Esophagus squamous epithelium (tissue), 5 donors: Measurements from ENCODE around the gene SMAGP. TPM values are rescaled to one million over a fixed set of nuclear protein-coding genes. Genes with fewer than 3 reads are reported as not detected.

Experiments used
- DNase-seq: peaks from one replicate; lab custom pipeline; 2025; lab: John Stamatoyannopoulos, UW
- H3K27ac ChIP-seq, 4 donors: fragments of 200-600 bp; sonication (generic); one replicate each; pipeline ENCODE4 v1.5.1; 2016 to 2019; ENCODE audit warnings: mild to moderate bottlenecking in 1 of 4
- H3K27me3 ChIP-seq, 4 donors: fragments of 200-600 bp; sonication (generic); 1 replicate in 3 of 4; 2 replicates in 1 of 4; pipeline versions ENCODE4 v1.5.1 to v1.6.0; 2017 to 2021; ENCODE audit warnings: antibody characterized with exemption in 1 of 4
- H3K36me3 ChIP-seq, 3 donors: fragments of 200-600 bp; sonication (generic); one replicate each; pipeline ENCODE4 v1.5.1; 2016 to 2019
- H3K4me1 ChIP-seq, 3 donors: fragments of 200-600 bp; sonication (generic); one replicate each; pipeline ENCODE4 v1.5.1; 2017 to 2019
- H3K4me3 ChIP-seq, 4 donors: fragments of 200-600 bp; sonication (generic); 1 replicate in 3 of 4; 2 replicates in 1 of 4; pipeline ENCODE4 v1.5.1; 2016 to 2019; ENCODE audit warnings: mild to moderate bottlenecking in 2 of 4, moderate library complexity in 1 of 4
- H3K9me3 ChIP-seq, 3 donors: fragments of 200-600 bp; sonication (generic); one replicate each; pipeline ENCODE4 v1.5.1; 2016 to 2019
- POLR2A ChIP-seq, 4 donors: fragments of 450-650 bp; IDR thresholded peaks; one replicate each; pipeline ENCODE4 v1.6.1; 2017; ENCODE audit warnings: antibody characterized with exemption in 4 of 4, mild to moderate bottlenecking in 4 of 4, moderate library complexity in 3 of 4
- WGBS, 2 donors: methylation state at CpG; one replicate each; pipeline ENCODE4 v1.1.5; 2018; 5-methylcytosine and 5-hydroxymethylcytosine counted together
- intact Hi-C: fragments of 100-400 bp; cut with DNase I; formaldehyde crosslinking; loops from one replicate; pipeline ENCODE4 v1.15.0; 2022
- total RNA-seq, 4 donors: library from RNA; depleted of rRNA; stranded (reverse); fragments of >200 nt; gene quantifications; one replicate each; pipeline ENCODE4 v1.1.0, GENCODE V29; 2016
- TF ChIP-seq, protein P1 (sequence below), 6 experiments: fragments of 450-650 bp in 4 of 6; fragments of 200-600 bp in 2 of 6; sonication (generic) in 2 of 6; IDR thresholded peaks; one replicate each; pipeline ENCODE4 v1.5.1; 2016 to 2019; ENCODE audit warnings: antibody characterized with exemption in 6 of 6, mild to moderate bottlenecking in 4 of 6, moderate library complexity in 4 of 6
- donor health status: DM: yes; HTN: yes; CAD: no.

SMAGP gene
- total RNA-seq, 4 donors from 2014 or later, result 97.8 to 169 (median 124) TPM

DNA sequence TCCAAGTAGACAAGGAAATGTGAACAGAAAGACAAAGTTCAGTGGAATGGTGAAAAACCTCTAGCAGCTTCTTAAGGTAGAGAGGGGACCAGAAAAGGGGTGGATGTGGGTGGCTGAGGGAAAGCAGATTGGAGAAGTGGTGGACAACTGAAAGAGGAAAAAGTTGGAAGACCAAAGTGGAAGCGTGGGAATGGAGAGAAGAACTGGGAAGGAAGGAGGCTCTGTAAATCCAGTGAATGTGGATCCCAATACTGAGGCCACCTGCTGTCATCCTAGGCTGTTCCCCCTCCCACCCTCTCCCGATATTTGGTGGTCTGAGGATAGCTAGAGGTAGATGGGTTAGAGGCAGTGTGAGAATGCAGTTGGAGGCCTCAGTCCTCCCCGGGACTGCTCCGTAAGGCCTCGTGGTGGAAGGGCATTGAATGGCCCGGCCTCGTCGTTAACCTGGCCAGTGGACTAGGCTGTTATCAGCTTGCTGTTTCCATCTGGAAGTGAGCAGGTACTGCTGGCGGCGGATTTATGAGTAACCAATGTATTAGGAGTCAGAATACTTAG is 51.5 kb downstream of the SMAGP start:
- DNase-seq, result no peak
- H3K9me3 ChIP-seq, result no peaks in the 10 kb centered on the region
- H3K4me1 ChIP-seq, result peaks cover 8 to 30% (median 10%) of the 10 kb centered on the region in 3 donors
- intact Hi-C loops, result no loop called here
- H3K27me3 ChIP-seq, result no peaks in the 10 kb centered on the region
- H3K27ac ChIP-seq, result peak overlapping the region; percentile 91 to 98 (median 95)
- TF ChIP-seq, protein P1, sequence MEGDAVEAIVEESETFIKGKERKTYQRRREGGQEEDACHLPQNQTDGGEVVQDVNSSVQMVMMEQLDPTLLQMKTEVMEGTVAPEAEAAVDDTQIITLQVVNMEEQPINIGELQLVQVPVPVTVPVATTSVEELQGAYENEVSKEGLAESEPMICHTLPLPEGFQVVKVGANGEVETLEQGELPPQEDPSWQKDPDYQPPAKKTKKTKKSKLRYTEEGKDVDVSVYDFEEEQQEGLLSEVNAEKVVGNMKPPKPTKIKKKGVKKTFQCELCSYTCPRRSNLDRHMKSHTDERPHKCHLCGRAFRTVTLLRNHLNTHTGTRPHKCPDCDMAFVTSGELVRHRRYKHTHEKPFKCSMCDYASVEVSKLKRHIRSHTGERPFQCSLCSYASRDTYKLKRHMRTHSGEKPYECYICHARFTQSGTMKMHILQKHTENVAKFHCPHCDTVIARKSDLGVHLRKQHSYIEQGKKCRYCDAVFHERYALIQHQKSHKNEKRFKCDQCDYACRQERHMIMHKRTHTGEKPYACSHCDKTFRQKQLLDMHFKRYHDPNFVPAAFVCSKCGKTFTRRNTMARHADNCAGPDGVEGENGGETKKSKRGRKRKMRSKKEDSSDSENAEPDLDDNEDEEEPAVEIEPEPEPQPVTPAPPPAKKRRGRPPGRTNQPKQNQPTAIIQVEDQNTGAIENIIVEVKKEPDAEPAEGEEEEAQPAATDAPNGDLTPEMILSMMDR (IDR thresholded peaks at IDR 0.05), result no peak
- no peak for TF ChIP-seq POLR2A (IDR thresholded peaks at IDR 0.05)
- peak overlapping the region; percentile 74 to 98 (median 92) for H3K4me3 ChIP-seq
- WGBS, 2 donors, result 65 to 66% methylated on average over 10 of the region's 10 CpGs
- H3K36me3 ChIP-seq, result no peaks in the 10 kb centered on the region

DNA sequence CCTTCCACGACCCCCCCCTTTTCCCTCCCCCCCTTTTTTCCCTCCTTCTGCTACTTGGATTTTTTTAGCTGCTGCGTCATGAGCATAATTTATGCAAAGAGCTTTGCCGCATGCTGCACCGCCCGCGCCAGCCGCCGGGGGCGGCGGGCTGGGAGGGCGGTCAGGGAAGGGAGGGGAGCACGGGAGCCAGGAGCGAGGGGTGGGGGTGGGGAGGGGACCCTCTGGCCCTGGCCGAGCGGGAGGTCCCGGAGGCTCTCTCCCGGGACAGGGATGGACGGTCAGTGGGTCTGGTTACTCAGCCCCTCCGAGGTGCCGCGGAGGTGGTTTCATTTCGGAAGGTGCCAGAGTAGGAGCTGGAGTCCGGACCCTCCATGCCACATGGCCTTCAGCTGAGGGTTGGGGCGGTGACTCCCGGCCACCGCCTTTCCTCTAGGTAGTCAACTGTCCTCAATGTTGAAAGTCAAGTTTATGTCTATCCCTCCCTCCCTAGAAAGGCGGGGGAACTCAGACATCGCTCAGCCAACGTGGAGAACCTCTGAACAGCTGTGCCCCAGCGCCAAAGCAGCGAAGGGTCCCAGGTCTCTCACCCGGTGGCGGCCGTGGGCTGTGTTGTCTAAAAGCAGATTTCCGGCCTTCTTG is 52.1 kb downstream of the SMAGP start, which contains the start of gene POU6F1:
POU6F1 (minus strand) TSS at position 95 of the 639 bp plus-strand sequence. CDS start 11,226 bp downstream, outside the sequence.
- Histone ChIP-seq H3K27ac (peak within 1 kb of the TSS; percentile 91 to 98 (median 95)), H3K27me3 (no peaks in the 10 kb centered on the region), H3K4me1 (peaks cover 8 to 30% (median 10%) of the 10 kb centered on the region in 3 donors), H3K9me3 (no peaks in the 10 kb centered on the region), H3K4me3 (peak within 1 kb of the TSS; percentile 74 to 98 (median 92)), H3K36me3 (no peaks in the 10 kb centered on the region)
- TF ChIP-seq, protein P1 (IDR thresholded peaks at IDR 0.05), result peak; percentile 25 to 75 (median 62)
- TF ChIP-seq POLR2A (IDR thresholded peaks at IDR 0.05), result peak in 1 of 4 donors; percentile 35
- no peak for DNase-seq
- intact Hi-C loops, result no loop called here
- WGBS, 2 donors, result 0% methylated on average over 12 to 13 of the region's 35 CpGs

DNA sequence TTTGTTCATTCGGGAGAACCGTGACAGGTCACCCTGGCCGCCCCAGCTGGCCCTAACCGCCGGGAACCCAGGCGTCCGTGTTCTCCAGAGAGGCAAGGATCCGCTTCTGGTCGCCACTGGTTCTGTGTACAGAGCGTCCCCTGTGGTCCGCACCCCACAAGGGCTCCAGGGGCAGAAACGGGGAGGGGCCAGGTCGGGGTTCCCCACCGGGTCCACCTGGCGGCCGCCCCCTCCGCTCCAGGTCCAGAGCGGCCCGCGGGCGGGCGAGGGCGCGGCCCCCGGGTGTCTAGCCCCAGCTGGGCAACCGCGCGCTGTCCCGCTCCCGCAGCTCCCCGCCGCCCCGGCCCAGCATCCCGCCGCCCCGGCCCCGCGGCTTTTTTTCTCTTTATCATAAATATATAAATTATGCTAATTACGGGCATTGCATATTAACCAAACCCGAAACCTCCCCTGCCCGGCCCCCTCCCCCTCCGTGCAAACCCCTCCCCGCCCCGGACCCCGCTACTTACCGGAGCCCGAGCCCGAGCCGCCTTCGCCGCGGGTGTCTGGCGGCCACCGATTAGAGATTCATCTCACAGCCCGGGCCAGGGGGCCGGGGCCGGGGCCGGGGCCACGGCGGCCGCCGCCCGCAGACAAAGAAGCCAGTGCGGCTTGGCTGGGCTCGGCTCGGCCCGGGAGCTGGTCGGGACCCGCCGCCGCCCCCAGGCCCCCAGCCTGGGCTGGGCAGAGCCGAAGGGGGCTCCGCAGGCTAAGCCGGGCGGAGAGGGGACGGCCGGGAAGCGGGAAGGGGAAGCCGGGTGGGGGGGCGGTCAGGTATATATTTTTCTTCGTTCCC is 52.9 kb downstream of the SMAGP start:
- intact Hi-C loops, result no loop called here
- H3K4me3 ChIP-seq, result peak overlapping the region; percentile 74 to 98 (median 92)
- peaks cover 8 to 30% (median 10%) of the 10 kb centered on the region in 3 donors for H3K4me1 ChIP-seq
- WGBS, 2 donors, result 0 to 3% methylated on average over 3 to 14 of the region's 81 CpGs
- TF ChIP-seq, protein P1 (IDR thresholded peaks at IDR 0.05), result peak in 2 of 6 experiments; percentile 19
- peak in 1 of 4 donors; percentile 18 for TF ChIP-seq POLR2A (IDR thresholded peaks at IDR 0.05)
- no peak for DNase-seq
- H3K27me3 ChIP-seq, result no peaks in the 10 kb centered on the region
- H3K36me3 ChIP-seq, result no peaks in the 10 kb centered on the region
- peak overlapping the region; percentile 91 to 98 (median 95) for H3K27ac ChIP-seq
- H3K9me3 ChIP-seq, result no peaks in the 10 kb centered on the region

DNA sequence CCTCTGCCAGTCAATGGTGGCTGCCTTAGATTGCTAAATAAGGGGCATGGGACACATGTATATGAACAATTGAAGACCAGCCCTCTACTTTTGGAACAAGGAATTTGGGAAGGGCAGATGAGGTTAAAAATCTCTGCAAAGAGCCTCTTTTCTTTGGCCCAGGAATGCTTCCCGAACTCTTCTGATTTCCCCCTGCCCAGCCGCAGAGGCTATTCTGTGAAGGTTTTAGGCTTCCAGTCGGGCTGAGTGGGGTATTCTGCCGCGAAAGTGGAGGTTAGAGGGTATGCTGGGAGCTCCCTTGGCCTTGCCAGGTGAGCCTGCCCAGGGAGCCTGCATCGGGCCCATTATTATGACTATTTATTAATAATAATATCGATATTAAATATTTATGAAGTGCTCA is 53.6 kb downstream of the SMAGP start:
- Histone ChIP-seq H3K27ac (peak overlapping the region; percentile 91 to 98 (median 95)), H3K9me3 (no peaks in the 10 kb centered on the region), H3K36me3 (no peaks in the 10 kb centered on the region), H3K4me3 (peak overlapping the region; percentile 74 to 98 (median 92)), H3K4me1 (peaks cover 8 to 30% (median 10%) of the 10 kb centered on the region in 3 donors), H3K27me3 (no peaks in the 10 kb centered on the region)
- TF ChIP-seq, protein P1 (IDR thresholded peaks at IDR 0.05), result no peak
- TF ChIP-seq POLR2A (IDR thresholded peaks at IDR 0.05), result no peak
- intact Hi-C loops, result no loop called here
- WGBS, 2 donors, result 23 to 61% methylated on average over 3 to 7 of the region's 7 CpGs
- DNase-seq, result no peak
